VCaP (cell line): ENCODE results near the gene IQSEC1.

Experiments
- H3K27ac ChIP-seq: fragments of 450-650 bp; 2 replicates; pipeline ENCODE4 v1.5.1; 2017
- TF ChIP-seq, protein P1 (sequence below): fragments of 450-650 bp; conservative IDR thresholded peaks from 2 replicates; pipeline ENCODE4 v1.5.1; 2017; ENCODE audit warnings: mild to moderate bottlenecking, moderate library complexity

IQSEC1 gene

DNA sequence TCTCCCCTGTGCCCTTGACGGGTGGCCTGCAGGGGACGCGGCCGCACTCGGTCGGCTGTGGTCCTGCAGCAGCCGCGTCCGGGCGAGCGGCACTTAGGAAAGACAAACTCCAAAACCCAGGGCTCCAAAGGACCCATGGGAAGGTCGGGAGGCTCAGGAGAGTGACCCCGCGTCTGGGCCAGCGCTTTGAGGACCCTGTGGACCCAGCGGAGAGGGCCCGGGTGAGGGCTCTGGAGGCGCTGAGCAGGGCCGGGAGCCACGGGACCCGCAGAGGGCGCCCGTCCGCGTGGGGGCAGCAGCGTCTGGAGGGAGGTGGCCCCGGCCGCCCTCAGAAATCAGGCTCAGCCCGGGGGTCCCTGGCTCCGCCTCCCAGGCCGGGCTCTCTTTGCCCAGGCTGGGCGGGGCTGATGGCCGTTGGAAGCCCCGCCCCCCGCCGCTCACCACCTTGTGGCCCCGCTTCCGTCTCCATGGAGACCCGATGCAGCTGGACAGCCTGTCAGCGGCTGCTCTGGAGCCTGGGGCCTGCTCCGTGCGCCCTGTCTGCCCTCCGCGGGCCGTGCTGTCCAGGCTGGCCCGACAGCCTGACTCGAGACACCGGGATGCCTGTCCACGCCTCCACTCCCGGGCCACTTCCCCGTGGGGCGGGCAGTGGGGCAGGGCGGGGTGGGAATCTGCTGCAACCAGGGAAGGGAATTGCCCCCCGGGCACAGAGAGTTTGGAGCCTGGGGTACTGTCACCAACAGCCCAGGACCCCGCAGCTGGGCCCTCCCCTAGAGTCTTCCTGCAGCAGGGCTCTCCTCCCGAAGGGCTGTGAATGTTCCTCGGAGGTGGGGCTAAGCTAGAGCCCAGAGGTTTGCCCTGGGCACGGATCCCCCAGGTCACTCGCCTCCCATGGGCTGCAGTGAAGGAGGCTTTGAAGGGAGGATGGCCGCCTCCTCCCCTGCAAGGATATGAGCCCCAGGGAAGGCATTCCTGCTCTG lies 197.1 kb downstream of the IQSEC1 start:
- H3K27ac ChIP-seq = peak overlapping the region; percentile 10; the same call in 1 of the 2 replicates
- TF ChIP-seq, protein P1, sequence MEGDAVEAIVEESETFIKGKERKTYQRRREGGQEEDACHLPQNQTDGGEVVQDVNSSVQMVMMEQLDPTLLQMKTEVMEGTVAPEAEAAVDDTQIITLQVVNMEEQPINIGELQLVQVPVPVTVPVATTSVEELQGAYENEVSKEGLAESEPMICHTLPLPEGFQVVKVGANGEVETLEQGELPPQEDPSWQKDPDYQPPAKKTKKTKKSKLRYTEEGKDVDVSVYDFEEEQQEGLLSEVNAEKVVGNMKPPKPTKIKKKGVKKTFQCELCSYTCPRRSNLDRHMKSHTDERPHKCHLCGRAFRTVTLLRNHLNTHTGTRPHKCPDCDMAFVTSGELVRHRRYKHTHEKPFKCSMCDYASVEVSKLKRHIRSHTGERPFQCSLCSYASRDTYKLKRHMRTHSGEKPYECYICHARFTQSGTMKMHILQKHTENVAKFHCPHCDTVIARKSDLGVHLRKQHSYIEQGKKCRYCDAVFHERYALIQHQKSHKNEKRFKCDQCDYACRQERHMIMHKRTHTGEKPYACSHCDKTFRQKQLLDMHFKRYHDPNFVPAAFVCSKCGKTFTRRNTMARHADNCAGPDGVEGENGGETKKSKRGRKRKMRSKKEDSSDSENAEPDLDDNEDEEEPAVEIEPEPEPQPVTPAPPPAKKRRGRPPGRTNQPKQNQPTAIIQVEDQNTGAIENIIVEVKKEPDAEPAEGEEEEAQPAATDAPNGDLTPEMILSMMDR = peak; percentile 45

DNA sequence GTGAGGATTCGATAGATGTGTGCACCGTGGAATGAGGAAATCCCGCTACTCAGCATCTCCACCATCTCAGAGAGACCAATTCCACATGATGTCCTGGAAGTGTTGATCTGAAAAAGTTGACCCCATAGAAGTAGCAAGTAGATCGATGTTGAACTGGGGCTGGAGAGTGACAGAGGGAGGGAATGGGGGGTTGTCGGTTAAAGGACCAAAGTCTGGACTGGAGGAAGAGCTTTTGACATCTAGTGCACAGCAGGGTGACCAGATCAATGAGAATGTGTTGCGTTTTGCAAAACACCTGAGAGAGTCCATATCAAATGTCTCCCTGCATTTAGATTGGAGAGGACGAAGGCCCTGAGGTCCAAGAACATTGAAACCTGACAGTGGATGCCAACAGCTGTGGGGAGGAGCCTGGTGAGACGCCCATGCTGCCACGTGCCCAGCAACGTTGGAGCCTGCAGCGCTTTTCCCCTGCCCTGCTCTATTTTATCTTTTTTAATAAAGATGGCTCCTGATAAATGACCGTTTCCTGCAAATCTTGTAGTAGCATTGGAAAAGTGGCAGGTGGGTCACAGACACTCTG lies 201.7 kb downstream of the IQSEC1 start:
- TF ChIP-seq, protein P1 = no peak
- no peak overlapping the region for H3K27ac ChIP-seq

DNA sequence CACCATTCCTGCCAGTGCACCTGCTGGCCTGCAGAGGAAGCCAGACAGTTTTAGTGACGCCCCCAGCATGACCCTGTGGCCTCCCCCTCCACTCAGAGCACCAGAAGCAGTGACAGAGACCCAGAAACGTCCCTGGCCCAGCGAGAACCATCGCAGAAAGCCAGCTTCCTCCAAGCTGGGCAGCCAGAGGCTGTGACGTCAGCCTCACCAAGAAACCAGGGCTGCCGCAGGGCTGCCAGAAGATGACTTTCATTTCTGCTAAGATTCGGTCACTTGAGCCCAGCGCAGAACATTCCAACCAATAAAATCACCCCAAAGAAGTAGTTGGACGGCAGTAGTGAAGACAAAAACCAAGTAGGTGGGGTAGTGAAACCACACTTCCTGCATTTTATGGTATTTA lies 202.3 kb downstream of the IQSEC1 start:
- TF ChIP-seq, protein P1 = no peak
- no peak overlapping the region for H3K27ac ChIP-seq

DNA sequence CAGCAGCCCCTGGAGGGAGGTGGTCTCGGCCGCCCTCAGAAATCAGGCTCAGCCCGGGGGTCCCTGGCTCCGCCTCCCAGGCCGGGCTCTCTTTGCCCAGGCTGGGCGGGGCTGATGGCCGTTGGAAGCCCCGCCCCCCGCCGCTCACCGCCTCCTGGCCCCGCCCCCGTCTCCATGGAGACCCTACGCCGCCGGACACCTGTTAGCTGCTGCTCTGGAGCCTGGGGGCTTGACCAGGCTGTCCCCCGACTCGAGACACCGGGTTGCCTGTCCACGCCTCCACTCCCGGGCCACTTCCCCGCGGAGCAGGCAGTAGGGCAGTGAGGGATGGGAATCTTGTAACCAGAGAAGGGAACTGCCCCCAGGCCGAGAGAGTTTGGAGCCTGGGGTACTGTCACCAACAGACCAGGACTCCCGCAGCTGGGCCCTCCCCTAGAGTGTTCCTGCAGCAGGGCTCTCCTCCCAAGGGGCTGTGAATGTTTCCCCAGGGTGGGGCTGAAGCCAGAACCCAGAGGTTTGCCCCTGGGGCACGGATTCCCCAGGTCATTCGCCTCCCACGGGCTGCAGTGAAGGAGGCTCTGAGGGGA lies 204.1 kb downstream of the IQSEC1 start:
- H3K27ac ChIP-seq = no peak overlapping the region
- TF ChIP-seq, protein P1 = no peak

DNA sequence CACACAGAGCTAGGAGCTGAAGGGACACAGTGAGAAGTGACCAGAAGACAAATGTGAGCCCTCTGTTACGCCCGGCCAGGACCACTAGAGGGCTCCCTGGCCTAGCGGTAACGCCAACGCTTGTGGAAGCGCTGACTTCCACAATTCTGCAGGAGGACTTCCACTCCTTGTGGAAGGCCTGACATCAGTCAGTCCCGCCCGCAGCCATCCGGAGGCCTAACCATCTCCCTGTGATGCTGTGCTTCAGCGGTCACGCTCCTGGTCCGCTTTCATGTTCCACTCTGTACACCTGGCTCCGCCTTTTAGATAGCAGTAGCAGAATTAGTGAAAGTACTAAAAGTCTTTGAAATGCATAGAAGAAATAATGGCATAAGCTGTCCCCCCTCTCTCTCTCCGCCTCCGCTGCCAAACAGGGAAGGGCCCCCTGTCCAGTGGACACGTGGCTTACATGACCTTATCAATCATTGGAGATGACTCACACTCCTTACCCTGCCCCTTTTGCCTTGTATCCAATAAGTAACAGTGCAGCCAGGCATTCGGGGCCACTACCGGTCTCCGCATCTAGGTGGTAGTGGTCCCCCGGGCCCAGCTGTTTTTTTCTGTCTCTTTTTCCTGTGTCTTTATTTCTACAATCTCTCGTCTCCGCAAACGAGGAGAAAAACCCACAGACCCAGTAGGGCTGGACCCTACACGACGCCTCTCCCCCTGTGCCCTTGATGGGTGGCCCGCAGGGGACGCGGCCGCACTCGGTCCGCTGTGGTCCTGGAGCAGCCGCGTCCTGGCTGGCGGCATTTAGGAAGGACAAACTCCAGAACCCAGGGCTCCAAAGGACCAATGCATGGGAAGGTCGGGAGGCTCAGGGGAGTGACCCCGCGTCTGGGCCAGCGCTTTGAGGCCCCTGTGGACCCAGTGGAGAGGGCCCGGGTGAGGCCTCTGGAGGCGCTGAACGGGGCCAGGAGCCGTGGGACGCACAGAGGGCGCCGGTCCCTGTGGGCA lies 204.9 kb downstream of the IQSEC1 start:
- peak overlapping the region; percentile 22 for H3K27ac ChIP-seq
- TF ChIP-seq, protein P1 = peak; percentile 98

DNA sequence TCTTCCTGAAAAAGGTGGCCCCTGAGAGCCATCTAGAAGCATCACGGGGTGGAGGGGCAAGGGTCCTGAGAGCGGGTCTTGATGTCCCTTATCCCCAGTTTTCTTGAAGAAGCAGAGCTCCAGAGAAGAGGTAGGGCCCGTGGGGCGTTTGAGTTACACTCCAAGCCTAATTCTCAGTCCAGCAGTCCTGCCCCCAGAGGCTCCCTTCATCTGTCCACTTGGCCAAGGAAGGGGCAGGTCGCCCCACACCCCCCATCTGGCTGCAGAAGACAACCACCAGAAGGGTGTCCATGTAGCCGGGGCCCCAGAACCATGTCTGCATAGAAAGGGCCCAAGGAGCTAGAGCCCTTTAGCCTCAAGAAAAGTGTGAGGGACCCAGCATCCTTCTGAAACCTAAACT lies 206.4 kb downstream of the IQSEC1 start:
- TF ChIP-seq, protein P1 = no peak

More for the DNA sequence above, 206.4 kb downstream of the IQSEC1 start:
- H3K27ac ChIP-seq = no peak overlapping the region
